CD4-positive, alpha-beta T cell (primary cell): ENCODE results near the gene STX18. TPM values are rescaled to one million over a fixed set of nuclear protein-coding genes. Genes with fewer than 3 reads are reported as not detected.

Source experiments
- ATAC-seq: fragments of 200-7000 bp; cut with Tn5 transposase; one replicate; pipeline ENCODE4 v1.10.0; 2022; ENCODE audit warnings: mild to moderate bottlenecking; ENCODE audit not compliant: poor library complexity
- CTCF ChIA-PET: fragments of 350-600 bp; sonication (Branson Sonifier 250); formaldehyde crosslinking; loops from one replicate; lab custom pipeline; 2021; ENCODE audit warnings: antibody characterized with exemption, inconsistent platforms; lab: Charles Lee
- POLR2A ChIA-PET: fragments of 350-600 bp; sonication (Branson Sonifier 250); formaldehyde crosslinking; loops from one replicate; lab custom pipeline; 2021; ENCODE audit warnings: antibody characterized with exemption, inconsistent platforms; lab: Charles Lee
- DNase-seq, 14 experiments: peaks; one replicate each; pipeline ENCODE4 v3.0.0-alpha.2; 2013 to 2020; ENCODE audit warnings: mixed read lengths in 2 of 14
- H3K27ac ChIP-seq, 2 donors: one replicate each; pipeline versions ENCODE4 v1.5.1 to v1.7.0; 2013; ENCODE audit warnings: low read length in 2 of 2, low read depth in 1 of 2, mild to moderate bottlenecking in 1 of 2
- H3K27me3 ChIP-seq, 2 experiments: 1 replicate in 1 of 2; 2 replicates in 1 of 2; pipeline versions ENCODE4 v1.6.1 to v1.7.0; 2013; ENCODE audit warnings: low read length in 2 of 2, control low read depth in 1 of 2, mild to moderate bottlenecking in 1 of 2, moderate library complexity in 1 of 2; ENCODE audit not compliant: insufficient read depth in 2 of 2, control insufficient read depth in 1 of 2
- H3K36me3 ChIP-seq: one replicate; pipeline ENCODE4 v1.6.1; 2013; ENCODE audit warnings: low read length, control low read depth; ENCODE audit not compliant: insufficient read depth
- H3K4me1 ChIP-seq: one replicate; pipeline ENCODE4 v1.6.1; 2013; ENCODE audit warnings: low read length, control low read depth; ENCODE audit not compliant: insufficient read depth
- H3K4me3 ChIP-seq: one replicate; pipeline ENCODE4 v1.5.1; 2013; ENCODE audit warnings: mild to moderate bottlenecking, low read length, moderate library complexity
- H3K9me3 ChIP-seq, 2 experiments: 1 replicate in 1 of 2; 2 replicates in 1 of 2; pipeline versions ENCODE4 v1.6.1 to v1.7.0; 2013; ENCODE audit warnings: low read length in 2 of 2, mild to moderate bottlenecking in 2 of 2, control low read depth in 1 of 2, moderate library complexity in 1 of 2; ENCODE audit not compliant: control insufficient read depth in 1 of 2, insufficient read depth in 1 of 2
- H3K27ac Mint-ChIP-seq: one replicate; pipeline ENCODE4 v1.8.0; 2020; ENCODE audit warnings: mixed read lengths
- H3K27me3 Mint-ChIP-seq: one replicate; pipeline ENCODE4 v1.8.0; 2021; ENCODE audit warnings: mixed read lengths
- H3K36me3 Mint-ChIP-seq: one replicate; pipeline ENCODE4 v1.8.0; 2021; ENCODE audit warnings: low read depth, mixed read lengths
- H3K4me1 Mint-ChIP-seq: one replicate; pipeline ENCODE4 v1.8.0; 2021; ENCODE audit warnings: low read depth, mixed read lengths
- H3K4me3 Mint-ChIP-seq: one replicate; pipeline ENCODE4 v1.8.0; 2020; ENCODE audit warnings: mild to moderate bottlenecking, mixed read lengths
- H3K9me3 Mint-ChIP-seq: one replicate; pipeline ENCODE4 v1.8.0; 2020; ENCODE audit warnings: mixed read lengths
- intact Hi-C, 2 experiments: fragments of 100-400 bp; cut with DNase I in 1 of 2; cut with micrococcal nuclease in 1 of 2; formaldehyde crosslinking; loops; one replicate each; pipeline versions ENCODE4 v1.15.1 to v1.9.0; 2023 to 2025; cut with DNase I, micrococcal nuclease
- total RNA-seq, 174 experiments: library from RNA in 2 of 174; stranded (reverse) in 2 of 174; gene quantifications; one replicate each; pipeline ENCODE4 v1.2.3 and lab custom pipeline; 2021 to 2026
- TF ChIP-seq, protein P1 (sequence below): fragments of 200-600 bp; IDR thresholded peaks from one replicate; pipeline ENCODE4 v1.8.0; 2022; ENCODE audit warnings: antibody characterized with exemption, mild to moderate bottlenecking

Gene STX18
- total RNA-seq, 2 experiments from 2014 or later = 15.2 to 15.5 TPM

DNA sequence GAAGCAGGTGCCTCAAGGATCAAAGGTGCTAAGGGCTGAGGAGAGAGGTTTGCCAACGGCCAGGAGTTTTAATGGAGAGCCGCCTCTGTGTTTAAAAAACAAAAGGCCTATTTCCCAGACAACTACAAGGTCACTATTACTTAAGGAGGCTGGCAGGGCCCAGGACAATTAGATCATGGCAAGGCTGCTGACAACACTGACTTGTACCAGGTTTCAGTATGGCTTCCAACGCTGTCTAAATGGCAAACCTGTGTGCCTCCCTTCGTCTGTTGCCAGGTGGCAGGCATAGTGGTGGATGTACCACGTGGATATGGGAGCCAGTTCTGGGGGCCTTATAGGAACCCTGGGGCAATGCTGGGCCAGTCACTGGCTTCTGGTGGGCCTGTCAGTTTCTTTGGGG, 114.0 kb downstream of the STX18 start:
- no peaks in the 10 kb centered on the region for H3K27me3 ChIP-seq
- POLR2A ChIA-PET = no interaction called here
- Mint-ChIP-seq H3K4me3 (no peak overlapping the region), H3K36me3 (peaks cover 49% of the 10 kb centered on the region), H3K27ac (no peak overlapping the region), H3K27me3 (no peaks in the 10 kb centered on the region), H3K9me3 (no peaks in the 10 kb centered on the region), H3K4me1 (peaks cover 16% of the 10 kb centered on the region)
- no peaks in the 10 kb centered on the region for H3K9me3 ChIP-seq
- TF ChIP-seq, protein P1, sequence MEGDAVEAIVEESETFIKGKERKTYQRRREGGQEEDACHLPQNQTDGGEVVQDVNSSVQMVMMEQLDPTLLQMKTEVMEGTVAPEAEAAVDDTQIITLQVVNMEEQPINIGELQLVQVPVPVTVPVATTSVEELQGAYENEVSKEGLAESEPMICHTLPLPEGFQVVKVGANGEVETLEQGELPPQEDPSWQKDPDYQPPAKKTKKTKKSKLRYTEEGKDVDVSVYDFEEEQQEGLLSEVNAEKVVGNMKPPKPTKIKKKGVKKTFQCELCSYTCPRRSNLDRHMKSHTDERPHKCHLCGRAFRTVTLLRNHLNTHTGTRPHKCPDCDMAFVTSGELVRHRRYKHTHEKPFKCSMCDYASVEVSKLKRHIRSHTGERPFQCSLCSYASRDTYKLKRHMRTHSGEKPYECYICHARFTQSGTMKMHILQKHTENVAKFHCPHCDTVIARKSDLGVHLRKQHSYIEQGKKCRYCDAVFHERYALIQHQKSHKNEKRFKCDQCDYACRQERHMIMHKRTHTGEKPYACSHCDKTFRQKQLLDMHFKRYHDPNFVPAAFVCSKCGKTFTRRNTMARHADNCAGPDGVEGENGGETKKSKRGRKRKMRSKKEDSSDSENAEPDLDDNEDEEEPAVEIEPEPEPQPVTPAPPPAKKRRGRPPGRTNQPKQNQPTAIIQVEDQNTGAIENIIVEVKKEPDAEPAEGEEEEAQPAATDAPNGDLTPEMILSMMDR = no peak
- no peak overlapping the region for H3K27ac ChIP-seq
- DNase-seq (no peak), ATAC-seq (no peak)
- no peak overlapping the region for H3K4me3 ChIP-seq
- CTCF ChIA-PET = no interaction called here
- peaks cover 4% of the 10 kb centered on the region for H3K4me1 ChIP-seq
- intact Hi-C loops = loop anchor here in 1 of 2 experiments (5.0 kb wide), 1 partner anchor 36 kb away; no protein-coding TSS in a partner anchor
- H3K36me3 ChIP-seq = peaks cover 28% of the 10 kb centered on the region

DNA sequence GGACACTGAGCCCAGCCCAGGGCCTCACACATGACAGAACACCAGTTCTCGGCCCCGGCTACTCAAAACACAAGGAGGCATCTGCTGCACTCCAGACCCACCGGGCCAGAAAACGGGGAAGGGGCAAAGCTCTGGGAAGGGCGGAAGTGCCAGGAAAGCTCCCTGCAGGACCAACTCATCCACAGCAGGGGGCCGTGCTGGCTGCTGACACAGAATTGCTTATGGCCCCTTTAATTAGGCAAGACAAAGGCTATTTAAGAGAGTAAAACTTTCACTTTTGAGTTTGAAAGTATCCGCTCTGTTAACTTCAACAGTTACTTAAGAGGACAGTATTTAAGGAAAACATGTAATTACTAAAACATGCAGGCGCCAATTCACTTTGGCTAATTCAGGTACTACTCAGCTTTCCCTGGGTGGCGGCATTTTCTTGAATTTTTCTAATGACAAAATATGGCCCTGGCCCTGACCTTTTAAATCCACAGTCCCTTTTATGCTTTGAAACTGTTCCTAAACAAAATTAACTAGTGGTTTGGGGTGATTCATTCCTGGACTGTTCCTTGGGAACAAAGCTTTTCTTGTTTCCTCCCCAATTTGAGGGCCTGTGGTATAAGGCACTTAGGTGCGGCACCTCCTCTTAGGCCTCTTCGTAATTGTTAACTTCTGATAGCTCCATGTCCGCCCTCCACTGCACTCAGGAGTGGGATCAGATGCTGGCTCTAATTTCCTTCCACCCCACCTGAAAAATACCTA, 114.6 kb downstream of the STX18 start:
- Mint-ChIP-seq H3K4me1 (peaks cover 16% of the 10 kb centered on the region), H3K4me3 (no peak overlapping the region), H3K36me3 (peaks cover 53% of the 10 kb centered on the region), H3K27ac (no peak overlapping the region), H3K9me3 (no peaks in the 10 kb centered on the region), H3K27me3 (no peaks in the 10 kb centered on the region)
- POLR2A ChIA-PET = no interaction called here
- Histone ChIP-seq H3K36me3 (peaks cover 28% of the 10 kb centered on the region), H3K27me3 (no peaks in the 10 kb centered on the region), H3K9me3 (no peaks in the 10 kb centered on the region), H3K27ac (no peak overlapping the region), H3K4me1 (peaks cover 4% of the 10 kb centered on the region), H3K4me3 (no peak overlapping the region)
- TF ChIP-seq, protein P1 = no peak
- ATAC-seq (no peak), DNase-seq (no peak)
- CTCF ChIA-PET = no interaction called here
- intact Hi-C loops = loop anchor here in 1 of 2 experiments (5.0 kb wide), 1 partner anchor 35 kb away; no protein-coding TSS in a partner anchor

DNA sequence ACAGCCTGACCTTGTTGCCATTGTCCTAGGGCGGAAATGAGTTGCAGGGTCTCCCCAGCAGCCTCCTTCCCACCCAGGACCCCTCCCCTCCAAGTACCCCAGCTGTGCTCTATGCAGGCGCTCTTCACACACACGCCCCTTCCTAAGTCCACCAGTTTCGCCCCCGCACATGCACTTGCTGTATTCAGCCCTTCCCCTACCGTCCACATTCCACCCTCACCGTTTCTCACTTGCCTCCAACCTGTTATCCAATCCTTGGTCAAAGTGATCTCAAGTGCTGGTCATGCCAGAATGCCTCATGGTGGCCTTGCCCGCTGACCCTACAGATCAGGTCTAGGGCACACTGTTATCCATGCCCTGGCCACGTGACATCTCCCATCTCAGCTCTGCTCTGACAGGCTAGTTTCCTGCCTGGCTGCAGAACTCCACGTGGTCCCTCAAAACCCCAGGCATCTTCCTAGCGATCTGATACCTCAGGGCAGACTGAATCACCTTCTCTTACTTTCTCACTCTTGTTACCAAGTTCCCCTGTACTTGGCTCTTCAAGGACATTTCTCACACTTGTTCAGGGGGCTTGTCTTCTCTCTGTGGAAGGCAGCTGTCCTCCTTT, 115.2 kb downstream of the STX18 start:
- TF ChIP-seq, protein P1 = no peak
- Histone ChIP-seq H3K27me3 (no peaks in the 10 kb centered on the region), H3K27ac (no peak overlapping the region), H3K4me1 (peaks cover 4% of the 10 kb centered on the region), H3K4me3 (no peak overlapping the region), H3K36me3 (peaks cover 32% of the 10 kb centered on the region), H3K9me3 (no peaks in the 10 kb centered on the region)
- Mint-ChIP-seq H3K27me3 (no peaks in the 10 kb centered on the region), H3K36me3 (peaks cover 56% of the 10 kb centered on the region), H3K4me3 (no peak overlapping the region), H3K4me1 (peaks cover 14% of the 10 kb centered on the region), H3K27ac (no peak overlapping the region), H3K9me3 (no peaks in the 10 kb centered on the region)
- DNase-seq (no peak), ATAC-seq (no peak)
- intact Hi-C loops = loop anchor here in 1 of 2 experiments (5.0 kb wide), 1 partner anchor 34 kb away; no protein-coding TSS in a partner anchor
- ChIA-PET POLR2A (no interaction called here), CTCF (no interaction called here)
